GM23338 (cell line): ENCODE measurements around the gene SYNPR. TPM values are rescaled to one million over a fixed set of nuclear protein-coding genes. Genes with fewer than 3 reads are reported as not detected.

Experiments
- ATAC-seq: fragments of 200-7000 bp; cut with Tn5 transposase; 3 replicates; pipeline ENCODE4 v1.9.1; 2020
- DNase-seq: peaks from one replicate; pipeline ENCODE4 v3.0.0-alpha.2; 2015; ENCODE audit warnings: low spot score
- H2AFZ ChIP-seq: fragments of 200-600 bp; sonication (generic); 2 replicates; pipeline ENCODE4 v1.8.0; 2016; ENCODE audit warnings: antibody characterized with exemption, mild to moderate bottlenecking, moderate library complexity
- H3F3A ChIP-seq: fragments of 200-600 bp; sonication (generic); replicated peaks from 2 replicates; pipeline ENCODE4 v1.8.0; 2017; ENCODE audit warnings: antibody characterized with exemption, mixed run types, low read depth
- H3K27ac ChIP-seq: fragments of 200-600 bp; sonication (generic); 2 replicates; pipeline ENCODE4 v1.6.1; 2016; ENCODE audit warnings: low read depth
- H3K27me3 ChIP-seq: fragments of 200-600 bp; sonication (generic); 2 replicates; pipeline ENCODE4 v1.8.0; 2016; ENCODE audit warnings: mild to moderate bottlenecking, mixed run types, moderate library complexity; ENCODE audit not compliant: insufficient read depth
- H3K36me3 ChIP-seq: fragments of 200-600 bp; sonication (generic); 2 replicates; pipeline ENCODE4 v1.8.0; 2016; ENCODE audit warnings: mild to moderate bottlenecking; ENCODE audit not compliant: insufficient read depth
- H3K4me1 ChIP-seq: fragments of 200-600 bp; sonication (generic); 2 replicates; pipeline ENCODE4 v1.8.0; 2016; ENCODE audit warnings: mild to moderate bottlenecking, moderate library complexity; ENCODE audit not compliant: insufficient read depth
- H3K4me2 ChIP-seq: fragments of 200-600 bp; sonication (generic); 2 replicates; pipeline ENCODE4 v1.7.1; 2017; ENCODE audit warnings: mixed run types
- H3K4me3 ChIP-seq: fragments of 200-600 bp; sonication (generic); 2 replicates; pipeline ENCODE4 v1.6.1; 2016; ENCODE audit warnings: mixed run types
- H3K79me2 ChIP-seq: fragments of 200-600 bp; sonication (generic); replicated peaks from 2 replicates; pipeline ENCODE4 v1.8.0; 2017; ENCODE audit warnings: mild to moderate bottlenecking; ENCODE audit not compliant: insufficient read depth
- H3K9me2 ChIP-seq: fragments of 200-600 bp; sonication (generic); 2 replicates; pipeline ENCODE4 v1.8.0; 2017; ENCODE audit not compliant: insufficient read depth
- H4K20me1 ChIP-seq: fragments of 200-600 bp; sonication (generic); replicated peaks from 2 replicates; pipeline ENCODE4 v1.8.0; 2017; ENCODE audit warnings: mild to moderate bottlenecking; ENCODE audit not compliant: insufficient read depth
- H3K27ac Mint-ChIP-seq: 2 replicates; pipeline ENCODE4 v1.8.0; 2020; ENCODE audit warnings: inconsistent platforms, mild to moderate bottlenecking, moderate library complexity, mixed read lengths
- H3K27me3 Mint-ChIP-seq: 3 replicates; pipeline ENCODE4 v1.8.0; 2022; ENCODE audit warnings: low read depth, mild to moderate bottlenecking, moderate library complexity, mixed read lengths, inconsistent platforms; ENCODE audit not compliant: insufficient read depth, poor library complexity
- H3K36me3 Mint-ChIP-seq: 3 replicates; pipeline ENCODE4 v1.8.0; 2021; ENCODE audit warnings: low read depth, mild to moderate bottlenecking, inconsistent platforms, moderate library complexity, mixed read lengths
- H3K4me1 Mint-ChIP-seq: 3 replicates; pipeline ENCODE4 v1.8.0; 2020; ENCODE audit warnings: mild to moderate bottlenecking, inconsistent platforms, mixed read lengths
- H3K4me3 Mint-ChIP-seq: 3 replicates; pipeline ENCODE4 v1.8.0; 2021; ENCODE audit warnings: moderate library complexity, mild to moderate bottlenecking, inconsistent platforms, mixed read lengths
- H3K9me3 Mint-ChIP-seq: 3 replicates; pipeline ENCODE4 v1.8.0; 2020; ENCODE audit warnings: moderate library complexity, mild to moderate bottlenecking, inconsistent platforms, mixed read lengths
- CREB1 ChIP-seq: fragments of 250-450 bp; sonication (Bioruptor Pico); IDR thresholded peaks from 2 replicates; pipeline ENCODE4 v1.5.0; 2020; ENCODE audit warnings: low read depth, mild to moderate bottlenecking, moderate library complexity
- EZH2 ChIP-seq: fragments of 200-600 bp; sonication (generic); IDR thresholded peaks from one replicate; pipeline ENCODE4 v1.8.0; 2017; ENCODE audit warnings: antibody characterized with exemption, mild to moderate bottlenecking, low read depth; ENCODE audit not compliant: unreplicated experiment
- POLR2AphosphoS5 ChIP-seq: IDR thresholded peaks from 2 replicates; pipeline ENCODE4 v1.6.1; 2016; ENCODE audit warnings: antibody characterized with exemption, low read depth
- REST ChIP-seq: IDR thresholded peaks from one replicate; pipeline ENCODE4 v1.6.1; 2018; ENCODE audit warnings: antibody characterized with exemption; ENCODE audit not compliant: unreplicated experiment
- STAT1 ChIP-seq: IDR thresholded peaks from one replicate; pipeline ENCODE4 v1.6.1; 2016; ENCODE audit warnings: antibody characterized with exemption; ENCODE audit not compliant: unreplicated experiment
- ZNF331 ChIP-seq: fragments of 250-450 bp; sonication (Bioruptor Pico); IDR thresholded peaks from 2 replicates; pipeline ENCODE4 v1.5.0; 2020; ENCODE audit warnings: low read depth, mild to moderate bottlenecking, moderate library complexity
- ZNF462 ChIP-seq: fragments of 250-450 bp; sonication (Bioruptor Pico); IDR thresholded peaks from 2 replicates; pipeline ENCODE4 v1.5.0; 2020; ENCODE audit warnings: mild to moderate bottlenecking, moderate library complexity
- polyA plus RNA-seq: library from polyadenylated mRNA; unstranded; fragments of >200 nt; fragmentation: Nextera tagmentation; extraction: Ambion mirVana; gene quantifications from 2 replicates; pipeline ENCODE4 v1.2.1, GENCODE V29; 2016
- total RNA-seq: library from RNA; depleted of rRNA; stranded (reverse); fragments of >200 nt; shearing (Covaris generic); gene quantifications from 2 replicates; pipeline ENCODE4 v1.2.3, GENCODE V29; 2014
- TF ChIP-seq, protein P1 (sequence below): IDR thresholded peaks from 2 replicates; pipeline ENCODE4 v1.6.1; 2016; ENCODE audit warnings: antibody characterized with exemption

SYNPR gene
- total and polyA plus RNA-seq, 2 experiments from 2014 or later: 0.38 to 0.55 TPM

GRCh38 chr3:63230146-63230545 is 48.0 kb upstream of the SYNPR start:
- Histone ChIP-seq H3K27me3 (no peaks in the 10 kb centered on the region), H3K4me2 (no peak overlapping the region), H3K9me2 (0 out of 2 replicates have a peak, but pooled peaks cover 4% of the 10 kb centered on the region), H4K20me1 (no peaks in the 10 kb centered on the region), H3K4me3 (no peak overlapping the region), H3F3A (no peaks in the 10 kb centered on the region), H3K27ac (no peak overlapping the region), H2AFZ (no peak overlapping the region), H3K79me2 (no peaks in the 10 kb centered on the region), H3K4me1 (peaks cover 16% of the 10 kb centered on the region), H3K36me3 (no peaks in the 10 kb centered on the region)
- no peak for DNase-seq
- Mint-ChIP-seq H3K4me3 (no peak overlapping the region), H3K27ac (no peak overlapping the region), H3K4me1 (peaks cover 17% of the 10 kb centered on the region), H3K27me3 (no peaks in the 10 kb centered on the region), H3K36me3 (no peaks in the 10 kb centered on the region; the same call in 2 of the 3 replicates), H3K9me3 (peaks cover 3% of the 10 kb centered on the region; the same call in 2 of the 3 replicates)
- ATAC-seq: no peak
- TF ChIP-seq POLR2AphosphoS5: no peak
- TF ChIP-seq ZNF331: no peak
- TF ChIP-seq, protein P1, sequence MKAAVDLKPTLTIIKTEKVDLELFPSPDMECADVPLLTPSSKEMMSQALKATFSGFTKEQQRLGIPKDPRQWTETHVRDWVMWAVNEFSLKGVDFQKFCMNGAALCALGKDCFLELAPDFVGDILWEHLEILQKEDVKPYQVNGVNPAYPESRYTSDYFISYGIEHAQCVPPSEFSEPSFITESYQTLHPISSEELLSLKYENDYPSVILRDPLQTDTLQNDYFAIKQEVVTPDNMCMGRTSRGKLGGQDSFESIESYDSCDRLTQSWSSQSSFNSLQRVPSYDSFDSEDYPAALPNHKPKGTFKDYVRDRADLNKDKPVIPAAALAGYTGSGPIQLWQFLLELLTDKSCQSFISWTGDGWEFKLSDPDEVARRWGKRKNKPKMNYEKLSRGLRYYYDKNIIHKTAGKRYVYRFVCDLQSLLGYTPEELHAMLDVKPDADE: no peak
- no peak for TF ChIP-seq EZH2
- no peak for TF ChIP-seq CREB1 (CRISPR knock-in tag)
- TF ChIP-seq STAT1: no peak
- TF ChIP-seq ZNF462: no peak
- no peak for TF ChIP-seq REST
